GM10248 (cell line): ENCODE measurements around the gene SLC40A1.

Experiments
- CTCF ChIA-PET: fragments of 300-600 bp; sonication (Branson Sonifier 250); formaldehyde crosslinking; extraction: SDS; loops from one replicate; lab custom pipeline; 2021; ENCODE audit warnings: antibody characterized with exemption; lab: Yijun Ruan, JAX
- POLR2A ChIA-PET: fragments of 350-650 bp; sonication (Branson Sonifier 250); formaldehyde crosslinking; extraction: SDS; loops from one replicate; lab custom pipeline; 2020; ENCODE audit warnings: antibody characterized with exemption; lab: Yijun Ruan, JAX
- DNase-seq: peaks from one replicate; pipeline ENCODE4 v3.0.0; 2012; ENCODE audit errors: extremely low spot score
- TF ChIP-seq, protein P1 (sequence below): IDR thresholded peaks from 2 replicates; pipeline ENCODE4 v1.5.1; 2012; ENCODE audit warnings: mild to moderate bottlenecking, low read depth; ENCODE audit errors: extremely low read depth, missing control alignments, control extremely low read depth

The SLC40A1 gene, protein sequence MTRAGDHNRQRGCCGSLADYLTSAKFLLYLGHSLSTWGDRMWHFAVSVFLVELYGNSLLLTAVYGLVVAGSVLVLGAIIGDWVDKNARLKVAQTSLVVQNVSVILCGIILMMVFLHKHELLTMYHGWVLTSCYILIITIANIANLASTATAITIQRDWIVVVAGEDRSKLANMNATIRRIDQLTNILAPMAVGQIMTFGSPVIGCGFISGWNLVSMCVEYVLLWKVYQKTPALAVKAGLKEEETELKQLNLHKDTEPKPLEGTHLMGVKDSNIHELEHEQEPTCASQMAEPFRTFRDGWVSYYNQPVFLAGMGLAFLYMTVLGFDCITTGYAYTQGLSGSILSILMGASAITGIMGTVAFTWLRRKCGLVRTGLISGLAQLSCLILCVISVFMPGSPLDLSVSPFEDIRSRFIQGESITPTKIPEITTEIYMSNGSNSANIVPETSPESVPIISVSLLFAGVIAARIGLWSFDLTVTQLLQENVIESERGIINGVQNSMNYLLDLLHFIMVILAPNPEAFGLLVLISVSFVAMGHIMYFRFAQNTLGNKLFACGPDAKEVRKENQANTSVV

DNA sequence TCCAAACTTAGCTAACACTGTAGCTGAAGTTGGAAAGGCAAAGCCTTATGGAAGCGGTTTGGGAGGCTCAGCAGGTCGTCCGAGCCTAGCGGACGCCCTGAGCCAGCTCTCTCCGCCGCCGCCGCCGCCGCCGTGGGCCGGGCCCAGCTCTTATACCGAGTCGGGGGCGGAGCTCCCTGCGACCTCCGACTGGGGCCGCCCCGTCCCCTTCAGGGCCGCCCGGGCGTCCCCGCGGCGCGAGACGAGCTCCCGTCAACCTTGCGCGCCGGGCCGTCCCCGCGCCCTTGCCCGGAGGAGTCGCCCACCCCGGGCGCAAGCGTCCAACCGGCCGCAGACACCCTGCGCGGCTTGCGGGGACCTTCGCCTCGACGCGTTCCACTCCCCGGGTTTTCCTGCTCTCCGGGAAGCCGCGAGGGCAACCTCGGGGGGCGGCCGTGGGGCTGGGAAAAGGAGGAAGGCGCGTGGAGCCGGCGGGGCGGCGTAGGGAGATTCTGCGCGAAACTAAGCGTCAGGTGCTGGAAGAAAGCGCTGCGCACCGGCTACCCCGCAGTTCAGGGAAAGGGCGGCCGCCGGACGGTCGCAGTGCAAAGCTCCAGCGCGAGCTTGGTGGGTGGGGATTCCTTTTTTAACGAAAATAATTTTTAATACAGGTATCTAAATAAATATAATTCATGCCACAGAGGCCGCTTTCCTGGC, at the start of gene SLC40A1:
Gene SLC40A1 (minus strand): TSS at position 129 of the 696 bp plus-strand sequence. CDS start 326 bp downstream, outside the sequence.
- TF ChIP-seq, protein P1, sequence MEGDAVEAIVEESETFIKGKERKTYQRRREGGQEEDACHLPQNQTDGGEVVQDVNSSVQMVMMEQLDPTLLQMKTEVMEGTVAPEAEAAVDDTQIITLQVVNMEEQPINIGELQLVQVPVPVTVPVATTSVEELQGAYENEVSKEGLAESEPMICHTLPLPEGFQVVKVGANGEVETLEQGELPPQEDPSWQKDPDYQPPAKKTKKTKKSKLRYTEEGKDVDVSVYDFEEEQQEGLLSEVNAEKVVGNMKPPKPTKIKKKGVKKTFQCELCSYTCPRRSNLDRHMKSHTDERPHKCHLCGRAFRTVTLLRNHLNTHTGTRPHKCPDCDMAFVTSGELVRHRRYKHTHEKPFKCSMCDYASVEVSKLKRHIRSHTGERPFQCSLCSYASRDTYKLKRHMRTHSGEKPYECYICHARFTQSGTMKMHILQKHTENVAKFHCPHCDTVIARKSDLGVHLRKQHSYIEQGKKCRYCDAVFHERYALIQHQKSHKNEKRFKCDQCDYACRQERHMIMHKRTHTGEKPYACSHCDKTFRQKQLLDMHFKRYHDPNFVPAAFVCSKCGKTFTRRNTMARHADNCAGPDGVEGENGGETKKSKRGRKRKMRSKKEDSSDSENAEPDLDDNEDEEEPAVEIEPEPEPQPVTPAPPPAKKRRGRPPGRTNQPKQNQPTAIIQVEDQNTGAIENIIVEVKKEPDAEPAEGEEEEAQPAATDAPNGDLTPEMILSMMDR, result no peak
- CTCF ChIA-PET, result interaction anchor here (1.4 to 1.5 kb wide), 2 partner anchors 39 to 48 kb away, joined by 3 read pairs; no protein-coding TSS in a partner anchor
- peak; percentile 56 for DNase-seq
- POLR2A ChIA-PET, result no interaction called here

DNA sequence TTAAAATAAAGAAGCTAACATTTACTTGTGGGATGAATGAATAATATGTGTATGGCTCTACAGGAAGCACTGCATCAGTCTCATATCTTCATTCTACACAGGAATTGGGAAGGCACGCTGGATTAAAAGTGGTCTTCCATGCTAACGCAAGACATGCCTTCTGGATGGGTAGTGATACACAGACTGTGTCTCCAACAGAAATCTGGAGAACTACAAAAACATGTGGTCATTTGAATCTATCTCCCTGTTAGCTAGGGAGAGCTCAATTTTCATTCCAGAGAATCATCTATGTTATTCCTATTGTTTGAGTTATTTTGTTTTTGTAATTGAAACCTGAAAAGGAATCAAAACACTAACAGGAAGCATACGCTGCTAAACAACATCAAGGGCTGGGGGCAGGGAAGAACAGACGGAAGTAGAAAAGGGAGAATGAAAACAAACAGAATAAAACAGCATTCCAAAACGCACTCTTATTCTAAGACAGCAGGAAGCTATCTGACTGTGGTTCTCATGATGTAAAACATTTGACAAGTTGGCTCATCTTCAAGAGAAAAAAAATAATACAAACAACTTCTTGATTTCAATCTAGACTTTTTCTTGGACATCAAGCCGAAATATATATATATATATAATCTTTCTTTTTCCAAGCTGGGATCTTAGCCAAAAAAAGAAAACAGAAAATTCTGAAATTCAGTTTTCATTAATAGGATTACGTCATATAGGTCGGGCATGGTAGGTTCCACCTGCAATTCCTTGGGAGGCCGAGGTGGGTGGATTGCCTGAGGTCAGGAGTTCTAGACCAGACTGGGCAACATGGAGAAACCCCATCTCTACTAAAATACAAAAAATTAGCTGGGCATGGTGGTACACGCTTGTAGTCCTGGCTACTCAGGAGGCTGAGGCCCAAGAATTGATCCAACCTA, 49.2 kb upstream of the SLC40A1 start:
- POLR2A ChIA-PET, result no interaction called here
- CTCF ChIA-PET, result interaction anchor here (1.2 to 2.2 kb wide), 6 partner anchors 10 to 49 kb away, joined by 3 to 7 read pairs (median 5); partner anchors contain the start of gene SLC40A1
- DNase-seq, result no peak
- TF ChIP-seq, protein P1, result no peak

DNA sequence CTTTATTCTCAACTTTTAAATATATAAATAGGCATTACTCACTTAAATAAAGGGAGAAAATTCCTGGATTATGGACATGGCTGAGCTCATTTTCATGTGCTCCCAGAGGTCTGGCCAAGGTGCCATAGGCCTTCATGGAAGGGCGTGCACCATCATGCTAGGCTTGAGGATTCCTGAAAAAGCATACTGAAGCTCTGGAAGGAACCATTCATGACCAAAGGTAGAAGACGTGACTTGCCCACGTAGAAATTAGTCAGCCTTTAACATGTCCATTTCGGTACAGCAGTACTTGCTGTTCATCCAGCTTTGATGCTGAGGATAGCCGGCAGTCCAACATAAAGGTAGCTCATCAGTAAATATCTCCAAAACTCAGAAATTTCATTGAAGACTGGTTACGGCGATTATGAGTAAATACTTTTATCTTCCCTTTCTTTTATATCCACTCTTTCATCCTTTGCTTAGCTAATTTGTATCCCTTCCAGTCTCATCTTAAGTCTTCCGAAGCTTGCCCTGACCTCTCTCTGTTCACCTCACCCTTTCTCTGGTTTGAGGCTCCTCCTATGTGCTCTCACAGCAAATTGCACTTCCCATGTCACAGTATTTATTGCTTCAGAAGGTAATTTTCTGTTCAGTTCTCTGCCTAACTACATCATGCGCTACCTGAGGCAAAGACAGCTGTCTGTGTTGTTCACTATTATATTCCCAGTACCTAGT, 48.4 kb upstream of the SLC40A1 start:
- POLR2A ChIA-PET, result no interaction called here
- TF ChIP-seq, protein P1, result no peak
- no peak for DNase-seq
- CTCF ChIA-PET, result interaction anchor here (1.2 to 2.2 kb wide), 6 partner anchors 9 to 49 kb away, joined by 3 to 7 read pairs (median 5); partner anchors contain the start of gene SLC40A1

DNA sequence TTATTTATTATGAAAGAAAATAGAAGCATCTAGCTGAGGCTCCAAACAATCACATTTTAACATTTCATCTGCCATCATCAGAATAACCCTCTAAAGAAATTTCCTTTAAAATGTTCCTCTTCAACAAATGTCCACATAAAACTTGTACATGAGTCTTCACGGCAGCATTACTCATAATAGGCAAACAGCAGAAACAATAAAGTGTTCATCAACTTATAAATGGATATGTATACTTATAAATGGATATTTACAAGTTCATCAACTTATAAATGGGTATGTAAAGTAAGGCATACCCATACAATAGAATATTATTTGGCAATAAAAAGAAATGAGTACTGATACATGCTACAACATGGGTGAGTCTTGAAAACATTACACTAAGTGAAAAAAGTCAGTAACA, 47.2 kb upstream of the SLC40A1 start:
- ChIA-PET POLR2A (no interaction called here), CTCF (interaction anchor here (0.7 to 1.4 kb wide), 2 partner anchors 9 to 12 kb away, joined by 4 read pairs; no protein-coding TSS in a partner anchor)
- no peak for DNase-seq
- TF ChIP-seq, protein P1, result no peak

DNA sequence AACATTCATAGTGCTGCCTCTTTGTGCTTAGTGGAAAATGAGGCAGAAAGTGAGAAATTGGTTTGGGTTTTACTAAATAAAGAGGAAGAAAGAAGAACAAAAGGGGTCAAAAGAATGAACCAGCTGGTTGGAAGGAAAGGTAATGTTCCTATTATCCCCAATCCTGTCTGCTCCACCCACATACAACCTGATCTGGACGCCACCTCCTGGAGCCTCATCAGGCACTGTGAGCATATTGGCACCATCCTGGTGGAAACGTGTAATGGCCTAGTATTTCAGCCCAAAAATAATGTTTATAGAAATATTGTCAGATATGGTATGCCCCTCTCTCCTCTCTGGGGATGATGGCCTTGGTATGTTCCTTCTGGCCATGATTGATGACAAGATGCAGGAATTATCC, 45.0 kb upstream of the SLC40A1 start:
- no peak for DNase-seq
- ChIA-PET POLR2A (no interaction called here), CTCF (interaction anchor here (1.1 to 1.3 kb wide), 3 partner anchors 9 to 19 kb away, joined by 3 to 4 read pairs (median 4); no protein-coding TSS in a partner anchor)
- TF ChIP-seq, protein P1, result no peak
